T-helper 2 cell treated with Interferon-gamma antibody and Interleukin-4, amounts not matched to agents 100 ng/mL and 5 ng/mL, for 36 hours (primary cell): Measurements from ENCODE around the gene IZUMO1. TPM values are rescaled to one million over a fixed set of nuclear protein-coding genes. Genes with fewer than 3 reads are reported as not detected.

Experiments used
- intact Hi-C: fragments of 100-400 bp; cut with micrococcal nuclease; formaldehyde crosslinking; loops from one replicate; pipeline ENCODE4 v1.15.1; 2023
- total RNA-seq: library from RNA; stranded (reverse); gene quantifications from 2 replicates; pipeline ENCODE4 v1.2.3, GENCODE V29; 2022

IZUMO1 gene
- total RNA-seq, 1 donor from 2014 or later: not detected

DNA sequence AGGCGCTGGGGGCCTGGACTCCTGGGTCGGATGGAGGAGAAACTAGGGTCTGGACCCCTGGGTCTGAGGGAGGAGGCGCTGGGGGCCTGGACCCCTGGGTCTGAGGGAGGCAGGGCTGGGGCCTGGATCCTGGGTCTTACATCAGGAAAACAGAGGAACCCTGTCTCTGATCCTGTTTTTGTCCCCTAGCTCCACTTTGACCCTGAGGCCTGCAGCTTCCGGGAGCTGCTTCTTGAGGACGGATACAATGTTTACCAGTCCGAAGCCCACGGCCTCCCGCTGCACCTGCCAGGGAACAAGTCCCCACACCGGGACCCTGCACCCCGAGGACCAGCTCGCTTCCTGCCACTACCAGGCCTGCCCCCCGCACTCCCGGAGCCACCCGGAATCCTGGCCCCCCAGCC, 11.0 kb upstream of the IZUMO1 start:
- intact Hi-C loops: no loop called here

DNA sequence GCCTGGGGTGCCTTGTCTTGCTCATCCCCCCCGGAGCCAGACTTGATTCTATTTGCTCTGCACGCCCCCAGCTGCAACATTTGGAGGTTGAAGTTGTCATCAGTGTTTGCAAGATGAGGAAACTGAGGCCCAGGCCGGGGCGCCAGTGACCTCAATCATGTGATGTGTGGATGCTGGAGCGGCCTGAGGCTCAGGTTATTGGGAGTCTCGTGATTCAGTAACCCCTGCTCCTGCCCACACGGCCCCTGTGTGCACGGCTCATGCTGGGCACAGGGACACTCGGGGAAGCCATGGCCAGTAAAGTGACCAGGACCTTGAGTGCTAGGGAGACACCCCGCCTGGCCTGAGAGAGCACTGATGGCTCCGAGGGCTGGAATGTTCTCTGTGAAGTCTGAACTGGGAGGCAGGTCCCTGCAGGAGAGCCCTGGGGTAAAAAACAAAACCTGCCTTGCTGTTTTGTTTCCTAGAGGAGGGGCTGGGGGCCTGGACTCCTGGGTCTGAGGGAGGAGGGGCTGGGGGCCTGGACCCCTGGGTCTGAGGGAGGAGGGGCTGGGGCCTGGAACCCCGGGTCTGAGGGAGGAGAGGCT, 10.5 kb upstream of the IZUMO1 start:
- intact Hi-C loops: no loop called here

DNA sequence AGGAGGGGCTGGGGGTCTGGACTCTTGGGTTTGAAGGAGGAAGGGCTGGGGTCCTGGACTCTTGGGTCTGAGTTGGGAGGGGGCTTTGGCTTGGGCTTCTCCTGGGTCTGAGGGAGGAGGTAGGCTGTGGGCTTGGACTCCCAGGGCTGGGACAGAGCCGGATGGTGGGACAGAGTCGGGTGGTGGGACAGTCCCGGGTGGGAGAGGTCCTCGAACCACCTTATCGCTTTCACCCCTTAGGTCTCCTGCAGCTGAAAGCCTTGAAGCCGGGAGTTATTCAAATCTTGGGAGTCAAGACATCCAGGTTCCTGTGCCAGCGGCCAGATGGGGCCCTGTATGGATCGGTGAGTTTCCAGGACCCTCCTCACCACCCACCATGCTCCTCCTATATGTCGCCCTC, 10.0 kb upstream of the IZUMO1 start:
- intact Hi-C loops: no loop called here

DNA sequence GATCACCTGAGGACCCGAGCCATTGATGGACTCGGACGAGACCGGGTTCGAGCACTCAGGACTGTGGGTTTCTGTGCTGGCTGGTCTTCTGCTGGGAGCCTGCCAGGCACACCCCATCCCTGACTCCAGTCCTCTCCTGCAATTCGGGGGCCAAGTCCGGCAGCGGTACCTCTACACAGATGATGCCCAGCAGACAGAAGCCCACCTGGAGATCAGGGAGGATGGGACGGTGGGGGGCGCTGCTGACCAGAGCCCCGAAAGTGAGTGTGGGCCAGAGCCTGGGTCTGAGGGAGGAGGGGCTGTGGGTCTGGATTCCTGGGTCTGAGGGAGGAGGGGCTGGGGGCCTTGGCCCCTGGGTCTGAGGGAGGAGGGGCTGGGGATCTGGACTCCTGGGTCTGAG, 9.5 kb upstream of the IZUMO1 start:
- intact Hi-C loops: no loop called here

DNA sequence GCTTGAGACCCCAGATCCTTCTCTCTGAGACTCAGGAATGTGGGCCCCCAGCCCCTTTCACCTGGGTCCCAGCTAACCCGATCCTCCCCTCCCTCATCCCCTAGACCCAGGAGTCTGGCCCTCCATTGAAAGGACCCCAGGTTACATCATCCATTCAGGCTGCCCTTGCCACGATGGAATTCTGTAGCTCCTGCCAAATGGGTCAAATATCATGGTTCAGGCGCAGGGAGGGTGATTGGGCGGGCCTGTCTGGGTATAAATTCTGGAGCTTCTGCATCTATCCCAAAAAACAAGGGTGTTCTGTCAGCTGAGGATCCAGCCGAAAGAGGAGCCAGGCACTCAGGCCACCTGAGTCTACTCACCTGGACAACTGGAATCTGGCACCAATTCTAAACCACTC, 9.1 kb upstream of the IZUMO1 start:
- intact Hi-C loops: no loop called here

DNA sequence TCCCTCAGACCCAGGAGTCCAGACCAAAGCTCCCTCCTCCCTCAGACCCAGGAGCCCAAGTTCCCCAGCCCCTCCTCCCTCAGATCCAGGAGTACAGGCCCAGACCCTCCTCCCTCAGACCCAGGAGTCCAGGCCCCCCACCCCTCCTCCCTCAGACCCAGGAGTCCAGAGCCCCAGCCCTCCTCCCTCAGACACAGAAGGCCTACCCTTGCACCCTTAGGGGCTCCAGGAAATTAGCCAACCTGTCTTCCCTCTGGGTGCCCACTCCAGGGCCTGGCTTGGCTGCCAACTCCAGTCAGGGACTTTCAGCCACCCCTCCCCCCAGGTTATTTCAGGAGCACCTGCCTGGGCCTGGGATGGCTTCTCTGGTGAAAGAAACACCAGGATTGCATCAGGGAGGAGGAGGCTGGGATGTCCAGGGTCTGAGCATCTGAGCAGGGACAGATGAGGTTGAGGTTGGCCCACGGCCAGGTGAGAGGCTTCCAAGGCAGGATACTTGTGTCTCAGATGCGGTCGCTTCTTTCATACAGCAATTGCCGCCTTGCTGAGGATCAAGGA, 8.5 kb upstream of the IZUMO1 start, which contains the start of gene FGF21:
TSS of gene FGF21 (plus strand) at position 441 of the 558 bp plus-strand sequence. CDS start 713 bp downstream, outside the sequence.
- intact Hi-C loops: no loop called here

DNA sequence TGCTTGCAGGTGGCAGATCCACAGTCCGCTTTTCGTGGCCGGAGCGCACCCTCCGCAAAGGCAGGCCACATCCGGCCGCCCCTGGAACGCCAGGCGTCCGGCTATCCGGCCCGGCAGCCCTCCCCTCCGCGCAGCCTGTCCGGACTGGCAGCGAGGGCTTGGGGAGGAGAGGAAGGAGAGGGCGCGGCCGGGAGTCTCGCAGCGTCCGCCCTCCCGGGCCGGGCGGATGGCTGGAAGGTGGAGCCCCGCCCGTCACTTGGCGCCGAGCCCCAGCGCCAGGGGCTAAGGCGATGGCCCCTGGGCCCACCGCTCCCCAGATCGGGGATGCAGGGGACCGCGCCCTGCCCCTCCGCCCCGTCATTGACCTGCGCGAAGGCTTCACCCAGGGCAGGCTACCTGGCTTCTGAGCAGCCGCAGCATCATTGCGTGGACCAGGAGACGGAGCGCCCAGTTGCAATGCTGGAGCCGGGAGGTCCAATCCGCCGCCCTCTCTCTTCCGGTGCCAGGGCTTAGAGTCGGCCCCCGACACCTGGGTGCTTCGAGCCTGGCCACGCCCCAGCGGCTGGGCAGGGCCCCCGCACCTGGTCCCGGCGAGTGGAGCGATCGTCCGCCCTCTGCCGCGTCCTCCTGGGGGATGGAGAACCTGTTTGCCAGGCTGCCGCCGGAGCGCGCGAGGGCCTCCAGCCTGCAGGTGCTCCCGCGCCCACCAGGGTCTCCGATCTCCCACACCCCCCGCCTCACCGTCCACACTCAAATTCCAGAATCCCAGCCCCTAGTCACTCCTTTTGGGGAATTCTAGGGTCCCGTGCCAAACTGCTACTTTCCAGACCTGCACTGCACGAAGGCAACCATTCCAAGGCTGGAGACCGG, 6.0 kb upstream of the IZUMO1 start, which contains the start of gene FUT1:
TSS of gene FUT1 (minus strand) at position 146 of the 870 bp plus-strand sequence. CDS start 1,360 bp downstream, outside the sequence.
- intact Hi-C loops: no loop called here

DNA sequence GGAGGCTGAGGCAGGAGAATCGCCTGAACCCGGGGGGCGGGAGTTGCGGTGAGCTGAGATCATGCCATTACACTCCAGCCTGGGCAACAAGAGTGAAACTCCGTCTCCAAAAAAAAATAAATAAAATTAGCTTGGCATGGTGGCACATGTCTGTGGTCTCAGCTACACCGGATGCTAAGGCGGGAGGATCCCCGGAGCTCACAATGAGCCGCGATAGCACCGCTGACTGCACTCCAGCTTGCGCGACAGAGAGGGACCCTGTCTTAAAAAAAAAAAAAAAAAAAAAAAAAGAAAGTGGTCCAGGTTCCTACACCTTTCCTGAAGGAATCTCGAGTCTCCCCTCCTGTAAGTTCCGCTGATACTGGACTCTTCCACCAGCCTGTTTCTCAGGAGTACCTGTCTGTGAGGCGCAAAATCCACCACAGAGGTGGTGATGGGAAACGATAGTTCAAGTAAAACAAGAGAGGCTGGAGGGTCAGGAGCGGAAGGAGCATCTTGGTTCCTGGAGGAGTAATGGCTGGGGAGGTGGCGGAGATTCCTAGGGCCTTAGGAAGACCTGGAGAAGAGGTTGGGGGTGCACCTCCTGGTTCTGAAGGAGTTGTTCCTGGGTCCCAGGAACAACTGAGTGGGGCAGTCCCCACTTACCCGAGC, 5.3 kb upstream of the IZUMO1 start:
- intact Hi-C loops: no loop called here

DNA sequence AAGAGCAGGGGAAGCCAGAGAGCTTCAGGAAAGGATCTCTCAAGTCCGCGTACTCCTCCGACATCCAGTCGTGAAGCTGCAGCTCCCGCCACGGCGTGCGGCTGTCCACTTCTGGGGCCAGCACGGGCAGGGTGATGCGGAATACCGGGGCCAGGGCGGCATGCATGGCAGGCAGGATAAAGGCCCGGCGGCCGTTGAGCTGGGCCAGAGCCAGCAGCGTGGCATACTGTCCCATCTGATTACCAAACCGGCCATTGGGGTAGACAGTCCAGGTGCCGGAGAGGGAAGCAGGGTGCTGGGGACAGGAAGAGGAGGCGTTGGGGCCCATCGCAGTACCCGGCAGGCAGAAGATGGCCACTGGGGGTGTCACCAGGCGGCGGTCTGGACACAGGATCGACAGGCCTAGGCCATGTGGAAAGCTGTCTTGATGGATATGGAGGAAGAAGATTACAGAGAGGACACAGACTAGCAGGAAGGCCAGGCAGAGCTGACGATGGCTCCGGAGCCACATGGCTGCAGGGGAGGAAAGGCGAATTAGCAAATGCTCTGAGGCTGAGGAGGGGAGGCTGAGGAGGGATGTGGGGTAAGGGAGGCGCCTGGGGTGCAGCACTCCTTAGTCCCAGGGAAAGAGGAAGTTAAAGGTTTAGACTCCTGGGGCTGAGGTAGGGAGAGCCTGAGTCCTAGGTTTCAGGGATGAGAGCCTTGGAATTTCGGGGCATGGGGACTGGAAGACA, 4.2 kb upstream of the IZUMO1 start:
- intact Hi-C loops: no loop called here

DNA sequence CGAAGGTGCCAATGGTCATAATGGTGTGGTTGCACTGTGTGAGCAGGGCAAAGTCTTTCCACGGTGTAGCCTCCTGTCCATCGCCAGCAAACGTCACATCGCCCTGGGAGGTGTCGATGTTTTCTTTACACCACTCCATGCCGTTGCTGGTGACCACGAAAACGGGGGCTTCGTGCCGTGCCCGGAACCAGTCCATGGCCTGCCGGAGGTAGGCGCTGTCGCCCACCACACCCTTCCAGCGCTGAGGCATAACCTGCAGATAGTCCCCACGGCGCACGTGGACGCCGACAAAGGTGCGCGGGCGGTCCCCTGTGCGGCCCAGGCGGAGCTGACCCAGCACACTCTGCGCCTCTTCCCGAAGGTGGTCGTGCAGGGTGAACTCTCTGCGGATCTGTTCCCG, 3.6 kb upstream of the IZUMO1 start:
- intact Hi-C loops: no loop called here

DNA sequence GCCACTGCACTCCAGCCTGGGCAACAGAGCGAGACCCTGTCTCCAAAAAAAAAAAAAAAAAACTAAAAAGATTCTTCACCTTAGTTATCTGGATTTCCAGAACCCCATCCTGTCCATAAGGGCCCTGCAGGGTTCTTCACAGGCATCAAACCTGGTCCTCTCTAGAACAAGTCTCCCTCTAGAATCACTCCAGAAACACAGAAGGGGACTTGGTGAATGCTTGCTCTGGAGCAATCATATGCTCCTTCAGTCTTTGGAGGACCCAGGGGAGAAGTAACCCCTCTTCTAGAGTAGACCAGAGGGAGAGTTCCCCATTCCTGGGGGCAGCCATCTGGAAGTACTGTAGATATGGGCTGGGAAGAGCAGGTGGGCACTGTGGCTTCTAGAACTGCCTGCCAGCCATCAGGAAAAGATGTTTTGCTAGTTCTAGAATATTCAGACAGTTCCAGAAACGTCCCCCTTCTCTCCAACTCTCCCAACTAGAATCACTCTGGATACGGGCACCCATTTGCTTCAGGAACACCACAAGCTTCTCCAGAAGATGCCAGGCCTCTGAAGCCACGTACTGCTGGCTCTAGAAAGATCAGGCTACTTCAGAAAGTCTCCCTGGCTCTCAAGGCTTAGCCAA, 3.0 kb upstream of the IZUMO1 start:
- intact Hi-C loops: no loop called here

DNA sequence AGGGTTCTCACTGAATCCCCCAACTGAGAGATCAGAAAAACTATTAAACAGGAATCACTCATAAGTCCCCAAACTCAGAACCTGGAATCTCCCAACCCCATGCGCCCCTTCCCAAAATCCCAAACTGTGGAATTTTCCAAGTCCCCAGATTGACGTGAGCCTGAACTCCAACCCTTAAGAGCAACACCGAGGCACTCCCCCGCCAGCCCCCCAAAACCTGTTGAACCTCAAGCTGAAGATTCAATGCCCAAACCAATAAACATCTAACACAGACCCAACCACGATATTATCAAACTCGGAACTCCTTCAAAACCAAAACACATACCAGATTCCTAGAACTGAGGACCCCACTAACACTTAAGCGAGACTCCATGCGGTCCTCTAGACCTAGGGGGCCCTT, 599 bp downstream of the IZUMO1 start:
- intact Hi-C loops: no loop called here

DNA sequence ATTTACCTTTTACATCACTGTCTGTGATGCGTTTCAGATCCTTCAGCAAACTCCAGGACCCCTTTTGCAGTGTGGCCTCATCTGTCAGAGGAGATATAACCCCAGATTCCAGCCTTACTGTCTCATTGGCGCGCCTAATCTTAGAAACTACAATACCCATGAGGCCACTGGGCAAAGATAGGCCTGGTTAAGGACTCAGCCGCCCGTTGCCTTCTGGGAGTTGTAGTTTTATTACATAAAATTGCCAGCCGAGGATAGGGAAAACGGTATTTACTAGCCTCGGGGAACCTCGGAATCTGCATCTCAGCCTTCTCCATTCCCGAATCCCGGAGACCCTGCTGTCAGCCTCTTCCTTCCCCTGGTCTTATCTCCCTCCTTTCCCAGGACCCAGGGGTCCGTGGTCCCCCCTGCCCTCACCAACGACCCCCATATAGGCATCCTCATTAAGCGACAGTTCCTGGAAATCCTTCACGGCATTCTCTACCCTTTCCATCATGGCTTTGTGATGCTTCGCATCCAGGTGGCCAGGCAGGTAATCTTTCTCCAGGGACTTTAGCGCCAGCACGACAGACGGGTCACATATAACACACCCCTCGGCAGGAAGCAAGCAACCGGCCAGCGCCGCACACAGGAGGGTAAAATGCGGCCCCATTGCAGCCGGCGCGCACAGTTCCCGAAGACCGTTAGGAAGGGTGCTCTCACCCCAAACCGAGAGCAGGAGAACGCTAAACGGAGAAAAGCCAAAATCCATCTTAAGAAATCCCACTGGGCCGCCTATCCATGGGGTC, 1.3 kb downstream of the IZUMO1 start:
- intact Hi-C loops: no loop called here

DNA sequence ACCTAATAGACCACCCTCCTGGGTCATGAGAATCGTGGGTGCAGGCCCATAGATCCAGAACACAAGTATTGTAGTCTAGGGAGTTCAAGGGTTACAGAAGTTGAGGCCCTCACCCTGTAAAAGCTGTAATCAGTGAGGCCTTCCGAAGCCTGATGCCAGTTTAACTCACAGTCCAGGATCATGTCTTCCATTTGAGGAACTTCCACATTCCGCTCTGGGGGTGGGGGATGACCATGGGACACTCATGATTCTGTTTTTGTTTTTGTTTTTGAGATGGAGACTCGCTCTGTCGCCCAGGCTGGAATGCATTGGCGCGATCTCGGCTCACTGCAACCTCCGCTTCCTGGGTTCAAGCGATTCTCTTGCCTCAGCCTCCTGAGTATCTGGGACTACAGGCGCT, 4.6 kb downstream of the IZUMO1 start:
- intact Hi-C loops: no loop called here

DNA sequence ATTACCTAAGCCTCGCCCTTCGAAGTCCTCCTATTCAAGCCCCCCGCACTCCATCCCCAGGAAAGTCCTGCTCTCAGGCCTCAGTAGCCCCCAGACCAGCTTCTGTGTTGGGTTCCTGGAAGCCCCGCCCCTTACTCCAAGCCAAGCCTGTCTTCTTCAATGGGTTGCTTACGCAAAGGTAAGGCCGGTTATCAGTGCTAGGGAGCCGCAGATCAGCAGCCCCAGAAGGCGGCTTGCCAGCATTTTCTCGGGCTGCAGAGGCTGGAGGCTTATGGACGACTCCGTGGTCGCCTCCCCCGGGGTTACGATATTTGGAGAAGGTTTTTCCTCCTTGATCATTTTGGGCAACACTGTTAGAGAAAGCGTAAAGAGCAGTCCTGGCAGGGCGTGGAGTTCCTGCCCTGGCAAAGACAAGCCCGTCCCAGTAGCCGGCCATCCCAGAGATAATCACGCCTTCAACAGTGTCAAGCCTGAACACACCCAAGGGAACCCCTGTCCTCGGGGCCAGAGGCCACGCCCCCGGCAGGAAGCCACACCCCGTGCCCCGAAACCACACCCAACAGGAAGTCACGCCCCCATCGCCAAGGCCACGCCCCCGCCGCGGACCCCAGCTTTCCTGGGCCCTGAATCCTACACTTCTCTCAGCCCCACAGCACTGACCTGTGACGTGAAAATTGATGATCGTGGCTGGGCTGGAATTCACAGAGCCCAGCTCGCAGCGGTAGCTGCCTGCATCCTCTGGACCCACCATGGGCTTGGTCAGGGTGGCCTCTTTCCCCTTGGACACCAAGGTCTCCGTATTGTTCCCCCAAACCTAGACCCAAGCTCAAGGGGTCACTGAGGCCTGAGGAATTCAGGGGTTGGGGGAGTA, 5.3 kb downstream of the IZUMO1 start:
- intact Hi-C loops: no loop called here

DNA sequence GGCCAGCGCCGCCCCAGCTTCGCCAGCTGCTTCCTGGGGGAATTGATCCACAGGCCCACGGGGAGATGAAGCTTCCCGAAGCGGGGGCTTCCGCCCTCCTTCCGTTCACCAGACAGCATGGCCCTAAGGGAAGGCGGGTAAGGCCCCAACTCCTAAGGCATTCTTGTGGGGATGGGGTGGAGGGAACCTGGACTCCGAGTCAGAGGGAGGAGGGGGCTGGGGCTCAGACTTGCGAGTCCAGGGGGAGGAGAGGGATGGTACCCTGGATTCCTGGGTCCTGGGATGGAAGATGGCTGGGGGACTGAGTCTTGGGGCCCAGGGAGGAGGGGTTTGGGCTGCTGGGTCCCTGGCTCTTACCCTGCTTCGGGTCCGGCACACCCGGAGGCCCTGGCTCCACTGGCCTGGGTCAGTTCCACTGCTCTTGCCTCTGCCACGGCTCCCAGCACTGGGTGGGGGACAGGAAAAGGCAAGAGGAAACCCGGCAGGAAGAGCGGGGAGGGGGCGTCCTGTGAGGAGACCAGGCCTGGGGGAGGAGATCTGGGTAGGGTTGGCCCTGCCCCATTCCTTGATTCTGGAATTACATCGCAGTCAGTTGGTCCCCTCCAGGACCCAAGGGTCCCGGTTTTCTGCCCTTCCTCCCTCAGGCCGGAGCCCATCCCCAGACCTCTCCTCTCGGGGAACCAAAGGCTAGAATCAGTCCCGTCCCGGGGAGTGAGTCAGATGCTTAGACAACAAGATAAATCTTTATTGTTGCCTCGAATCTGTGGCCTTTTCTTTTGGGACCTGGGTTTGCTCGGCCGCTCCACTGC, 6.3 kb downstream of the IZUMO1 start, which contains the start of gene RASIP1:
TSS of gene RASIP1 (minus strand) at position 447 of the 809 bp plus-strand sequence. CDS start at position 119, 328 bp downstream.
- intact Hi-C loops: no loop called here

DNA sequence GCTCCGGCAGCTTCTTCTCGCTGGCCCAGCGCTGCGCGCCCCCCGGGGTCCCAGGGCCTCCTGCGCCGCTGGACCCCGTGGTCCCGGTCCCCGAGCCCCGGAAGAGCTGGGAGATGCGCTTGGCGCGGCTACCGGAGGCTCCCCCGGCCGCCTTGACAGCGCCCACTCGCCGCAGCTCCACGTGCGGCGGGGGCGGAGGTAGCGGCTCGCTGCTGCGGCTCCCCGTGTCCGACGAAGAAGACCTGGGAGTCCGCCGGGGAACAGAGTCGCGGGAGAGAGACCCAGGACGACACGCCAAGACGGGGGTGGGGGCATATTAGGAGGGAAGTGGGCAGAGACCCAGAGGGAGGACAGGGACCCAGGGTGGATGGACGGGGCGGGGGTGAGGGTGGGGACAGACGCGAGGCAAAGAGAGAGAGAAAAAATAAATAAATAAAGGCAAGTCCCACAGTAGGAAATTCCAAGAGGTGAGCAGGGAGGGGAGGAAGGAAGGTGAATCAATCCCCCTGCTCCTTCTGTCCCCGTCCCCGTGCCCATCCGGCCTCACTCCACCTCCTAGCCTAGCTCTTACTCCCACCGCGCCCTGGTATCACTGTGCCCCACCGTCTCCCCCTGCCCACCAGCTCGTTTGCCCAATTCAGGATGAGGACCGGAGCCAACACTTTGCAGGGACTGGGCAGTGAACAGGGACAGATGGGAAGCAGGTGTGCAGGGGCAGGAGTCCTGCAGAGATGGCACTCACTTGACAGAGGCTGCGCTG, 7.1 kb downstream of the IZUMO1 start:
- intact Hi-C loops: loop anchor here (1.0 kb wide), 1 partner anchor 25 kb away; no protein-coding TSS in a partner anchor
